ENCODE data around the gene APBB2. TPM values are rescaled to one million over a fixed set of nuclear protein-coding genes. Genes with fewer than 3 reads are reported as not detected.

The APBB2 gene
- total and polyA plus RNA-seq, 4 donors: 4.8 to 31.5 (median 11.2) TPM

DNA sequence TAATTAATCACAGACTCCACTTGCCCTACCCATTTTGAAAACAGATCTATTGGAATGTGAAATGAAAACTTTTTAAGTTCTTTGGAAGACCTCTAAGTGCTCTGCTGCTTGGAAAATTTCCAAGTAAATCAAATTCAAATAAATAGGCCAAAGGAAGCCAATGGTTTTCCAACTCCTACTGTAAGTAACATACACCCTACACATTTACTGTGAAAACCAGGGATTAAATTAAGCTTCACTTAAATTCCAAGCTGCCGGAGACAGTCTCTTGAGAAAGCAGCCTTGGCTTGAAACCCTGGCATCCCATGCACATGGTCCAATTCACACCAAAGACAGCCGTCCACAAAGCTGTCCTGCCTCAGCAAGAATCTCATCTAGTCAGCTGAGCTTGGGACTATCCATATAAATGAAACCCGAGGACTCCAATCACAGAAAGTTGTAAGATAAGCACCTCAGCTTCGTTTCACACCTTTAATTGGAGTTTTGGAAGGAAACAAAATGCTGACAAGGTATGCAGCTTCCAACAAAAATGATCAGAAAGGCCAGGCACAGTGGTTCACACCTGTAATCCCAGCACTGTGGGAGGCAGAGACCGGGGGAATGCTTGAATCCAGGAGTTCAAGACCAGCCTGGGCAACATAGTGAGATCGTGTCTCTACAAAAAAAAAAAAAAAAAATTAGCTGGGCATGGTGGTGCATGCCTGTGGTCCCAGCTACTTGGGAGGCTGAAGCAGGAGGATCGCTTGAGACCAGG is 88.6 kb downstream of the APBB2 start (continued):
- no peak for TF ChIP-seq REST (IDR thresholded peaks at IDR 0.05)

DNA sequence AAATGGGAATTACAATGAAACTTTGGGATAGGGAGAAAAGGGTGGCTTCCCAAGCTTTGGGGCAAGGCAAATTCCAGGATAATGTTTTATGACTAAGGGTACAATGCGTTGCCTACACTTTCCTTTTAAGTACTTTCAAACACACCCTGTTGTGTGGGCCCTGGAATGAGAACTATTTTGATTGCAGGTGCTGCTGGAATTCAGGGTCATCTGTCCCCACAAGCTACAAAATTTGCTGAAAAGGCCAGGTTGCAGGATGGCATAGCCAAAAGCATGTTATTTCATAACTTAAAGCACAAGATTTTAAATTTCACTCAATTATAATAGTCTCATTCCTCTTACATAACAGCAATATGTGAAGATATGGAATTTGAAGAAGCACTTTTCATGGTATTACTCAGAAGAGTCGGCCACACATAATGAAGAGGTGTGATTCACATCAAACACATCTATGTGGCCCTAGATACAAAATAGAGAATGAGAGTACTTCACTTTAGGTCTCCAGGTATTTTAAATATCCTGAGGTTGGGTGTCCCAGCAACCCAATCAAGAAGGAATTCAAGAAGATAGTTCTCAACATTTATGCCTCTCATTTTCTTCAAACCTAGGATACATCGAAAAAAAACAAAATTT is 89.3 kb downstream of the APBB2 start:
- Histone ChIP-seq H3K9me3 (ENCODE audit: control insufficient read depth in 4 of 4, low read length in 3 of 4) (no peaks in the 10 kb centered on the region), H3K9ac (ENCODE audit: low read depth in 1 of 2, low read length in 2 of 2) (no peak overlapping the region), H3K27ac (ENCODE audit: low read depth in 1 of 2, low read length in 2 of 2) (no peak overlapping the region), H3K27me3 (ENCODE audit: control insufficient read depth in 4 of 4, insufficient read depth in 4 of 4, low read length in 3 of 4) (no peaks in the 10 kb centered on the region), H3K36me3 (ENCODE audit: control insufficient read depth in 4 of 4, insufficient read depth in 3 of 4, low read depth in 1 of 4, low read length in 3 of 4) (no peaks in the 10 kb centered on the region), H3K4me1 (ENCODE audit: control insufficient read depth in 4 of 4, insufficient read depth in 4 of 4, low read length in 3 of 4) (peaks cover 4 to 21% (median 18%) of the 10 kb centered on the region in 4 donors), H3K4me3 (ENCODE audit: low read depth in 1 of 3, low read length in 3 of 3) (no peak overlapping the region)
- no peak for TF ChIP-seq RAD21 (IDR thresholded peaks at IDR 0.05)
- TF ChIP-seq SP1 (IDR thresholded peaks at IDR 0.05): no peak
- TF ChIP-seq JUND (IDR thresholded peaks at IDR 0.05): no peak
- no peak for TF ChIP-seq EGR1 (IDR thresholded peaks at IDR 0.05; ENCODE audit: low read depth in 2 of 2)
- TF ChIP-seq CTCF (IDR thresholded peaks at IDR 0.05; ENCODE audit: low read depth, low read length, missing input control): no peak
- WGBS: 91% methylated on average over 3 of the region's 3 CpGs
- no peak for DNase-seq (ENCODE audit: low spot score)

- Histone ChIP-seq H3K9ac (ENCODE audit: low read depth in 1 of 2, low read length in 2 of 2) (no peak overlapping the region), H3K36me3 (ENCODE audit: control insufficient read depth in 4 of 4, insufficient read depth in 3 of 4, low read depth in 1 of 4, low read length in 3 of 4) (no peaks in the 10 kb centered on the region), H3K4me3 (ENCODE audit: low read depth in 1 of 3, low read length in 3 of 3) (no peak overlapping the region), H3K27ac (ENCODE audit: low read depth in 1 of 2, low read length in 2 of 2) (no peak overlapping the region), H3K4me1 (ENCODE audit: control insufficient read depth in 4 of 4, insufficient read depth in 4 of 4, low read length in 3 of 4) (peaks cover 4 to 28% (median 25%) of the 10 kb centered on the region in 4 donors), H3K9me3 (ENCODE audit: control insufficient read depth in 4 of 4, low read length in 3 of 4) (no peaks in the 10 kb centered on the region), H3K27me3 (ENCODE audit: control insufficient read depth in 4 of 4, insufficient read depth in 4 of 4, low read length in 3 of 4) (no peaks in the 10 kb centered on the region)
- no peak for DNase-seq (ENCODE audit: low spot score)
- WGBS: 97% methylated on average over 7 of the region's 7 CpGs
- TF ChIP-seq RXRA (IDR thresholded peaks at IDR 0.05) (no peak), HNF4A (conservative IDR thresholded peaks at IDR 0.05) (no peak), FOXA2 (IDR thresholded peaks at IDR 0.05) (no peak), HNF4G (IDR thresholded peaks at IDR 0.05) (no peak), YY1 (IDR thresholded peaks at IDR 0.05) (no peak), JUND (IDR thresholded peaks at IDR 0.05) (no peak), GABPA (IDR thresholded peaks at IDR 0.05 in 1 of 2, conservative IDR thresholded peaks at IDR 0.05 in 1 of 2) (no peak), FOXA1 (IDR thresholded peaks at IDR 0.05) (no peak), EGR1 (IDR thresholded peaks at IDR 0.05; ENCODE audit: low read depth in 2 of 2) (no peak), CTCF (IDR thresholded peaks at IDR 0.05; ENCODE audit: low read depth, low read length, missing input control) (no peak), TAF1 (conservative IDR thresholded peaks at IDR 0.05) (no peak), MAX (IDR thresholded peaks at IDR 0.05) (no peak), ATF3 (IDR thresholded peaks at IDR 0.05) (no peak), REST (IDR thresholded peaks at IDR 0.05) (no peak)
These were observed 91.6 kb downstream of the APBB2 start for GRCh38 chr4:41122775-41123174.

All from liver (tissue), 9 donors.